Adrenal gland (tissue), 5 donors: ENCODE results near the gene SSU72.

Experiments
- CTCF ChIP-seq, 6 experiments: fragments of 450-650 bp in 4 of 6; fragments of 200-600 bp in 2 of 6; sonication (generic) in 1 of 6; IDR thresholded peaks; 1 replicate in 5 of 6; 2 replicates in 1 of 6; pipeline versions ENCODE4 v1.5.1 to v1.8.0; 2016 to 2021; ENCODE audit warnings: antibody characterized with exemption in 6 of 6, mild to moderate bottlenecking in 2 of 6, moderate library complexity in 1 of 6
- POLR2A ChIP-seq, 2 donors: fragments of 450-650 bp; IDR thresholded peaks; one replicate each; pipeline ENCODE4 v1.6.1; 2017; ENCODE audit warnings: antibody characterized with exemption in 2 of 2, mild to moderate bottlenecking in 2 of 2, moderate library complexity in 1 of 2
- donor health status: DM: no; HTN: no; CAD: no.

GRCh38 chr1:1529936-1530335, 44.7 kb downstream of the SSU72 start:
- TF ChIP-seq CTCF (IDR thresholded peaks at IDR 0.05) (no peak), POLR2A (IDR thresholded peaks at IDR 0.05) (no peak)
